GM11168 (cell line): Measurements from ENCODE around the gene PAQR9.

Experiments used
- in situ Hi-C: fragments of 300-500 bp; cut with MboI; formaldehyde crosslinking; loops from one replicate; pipeline ENCODE4 v1.12.0; 2022; ENCODE audit warnings: low sequenced_read_pairs; ENCODE audit not compliant: unreplicated experiment

PAQR9 gene

DNA sequence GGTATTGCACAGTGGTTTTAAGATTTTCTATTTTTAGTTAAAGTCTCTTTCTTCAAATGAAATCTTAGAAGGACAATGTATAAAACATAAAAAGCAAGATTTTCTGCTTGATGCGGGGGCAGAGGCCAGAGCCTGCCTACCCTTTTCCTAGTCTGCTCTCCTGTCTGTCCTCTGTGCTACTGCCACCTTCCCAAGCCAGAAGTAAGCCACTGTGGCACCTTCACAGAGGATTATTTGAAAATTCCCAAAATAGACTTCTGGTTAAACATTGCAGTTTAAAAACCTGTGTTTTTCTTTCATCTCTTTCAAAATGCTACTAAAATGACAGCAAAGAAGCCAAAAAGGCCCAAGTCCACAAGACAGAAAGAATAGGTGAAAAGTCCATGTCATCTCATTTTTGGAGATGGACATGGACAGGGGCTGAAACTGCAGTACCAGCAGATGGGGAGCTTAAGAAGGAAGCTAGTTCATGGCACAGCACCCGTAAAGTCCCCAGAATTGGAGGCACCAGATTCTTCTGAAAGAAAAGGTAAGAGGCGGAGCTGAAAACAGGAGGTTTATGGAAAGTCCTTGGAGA, 37.0 kb downstream of the PAQR9 start:
- in situ Hi-C loops, result loop anchor here (5.0 kb wide), 1 partner anchor 66 kb away; no protein-coding TSS in a partner anchor

GRCh38 chr3:142925140-142925539, 38.3 kb downstream of the PAQR9 start:
- in situ Hi-C loops, result loop anchor here (5.0 kb wide), 1 partner anchor 67 kb away; no protein-coding TSS in a partner anchor

DNA sequence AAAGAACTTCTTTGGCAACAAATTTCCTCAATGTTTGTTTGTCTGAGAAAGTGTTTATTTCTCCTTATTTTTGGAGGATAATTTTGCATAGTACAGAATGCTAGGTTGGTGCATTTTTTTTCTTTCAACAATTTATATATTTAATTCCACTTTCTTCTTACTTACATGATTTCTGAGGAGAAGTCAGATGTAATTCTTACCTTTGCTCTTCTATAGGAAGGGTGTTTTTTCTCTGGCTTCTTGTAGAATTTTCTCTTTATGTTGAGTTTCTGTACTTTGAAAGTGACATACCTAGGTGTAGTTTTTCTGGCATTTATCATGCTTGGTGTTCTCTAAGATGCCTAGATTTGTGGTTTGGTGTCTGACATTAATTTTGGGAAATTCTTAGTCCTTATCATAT, 39.8 kb downstream of the PAQR9 start:
- in situ Hi-C loops, result no loop called here

DNA sequence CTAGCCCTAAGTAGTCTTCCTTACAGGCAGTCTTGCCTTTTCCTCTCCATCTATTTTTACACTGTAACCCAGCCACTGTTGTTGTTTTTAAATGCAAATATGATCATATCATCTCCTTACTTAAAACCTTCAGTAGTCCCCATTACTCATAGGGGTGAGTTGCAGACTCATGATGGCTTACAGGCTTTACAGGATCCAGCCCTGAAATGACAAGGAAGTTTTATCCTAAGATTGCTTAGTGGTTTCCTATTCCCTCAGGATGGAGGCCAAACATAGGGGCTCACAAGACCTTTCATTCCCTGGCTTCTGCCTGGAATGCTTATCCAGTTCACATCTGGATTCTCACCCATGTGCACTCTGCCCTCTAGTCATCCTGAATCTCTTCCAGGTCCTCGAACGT, 46.9 kb downstream of the PAQR9 start:
- in situ Hi-C loops, result no loop called here

DNA sequence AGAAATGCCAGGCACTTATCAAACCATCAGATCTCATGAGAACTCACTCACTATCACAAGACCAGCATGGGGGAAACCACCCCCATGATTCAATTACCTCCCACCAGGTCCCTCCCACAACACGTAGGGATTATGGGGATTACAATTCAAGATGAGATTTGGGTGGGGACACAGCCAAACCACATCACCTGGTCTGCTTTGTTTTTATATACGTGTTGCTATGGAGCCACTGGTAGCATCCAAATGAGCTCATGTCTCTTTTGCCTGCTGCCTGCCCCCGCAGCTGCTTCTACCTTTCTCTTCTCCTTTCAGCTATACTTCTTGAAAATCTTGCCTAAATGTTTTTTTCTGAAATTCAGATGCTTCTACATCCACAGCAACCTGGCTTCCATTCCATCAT, 47.8 kb downstream of the PAQR9 start:
- in situ Hi-C loops, result no loop called here

DNA sequence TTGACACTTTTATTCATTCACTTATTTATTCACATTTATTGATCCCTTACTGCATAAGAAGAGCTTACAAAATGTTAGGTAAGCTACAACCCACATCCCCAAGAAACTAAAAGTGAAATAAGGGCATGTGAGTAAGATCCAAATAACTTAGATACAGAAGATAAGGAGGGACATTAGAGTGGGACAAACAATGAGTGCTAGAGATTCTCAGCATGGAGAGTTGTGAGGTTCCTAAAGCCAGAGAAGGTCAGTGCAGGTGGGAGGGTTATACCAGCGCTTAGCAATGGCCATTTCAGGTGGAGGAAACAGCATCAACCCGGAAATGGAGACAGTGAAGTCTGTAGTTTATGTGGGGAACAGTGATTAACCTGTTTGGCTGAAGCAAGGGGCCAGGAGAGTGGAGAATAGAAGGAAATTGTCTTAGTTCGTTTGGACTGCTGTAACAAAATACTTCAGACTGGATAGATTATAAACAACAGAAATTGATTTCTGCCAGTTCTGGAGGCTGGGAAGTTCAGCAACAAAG, 49.1 kb downstream of the PAQR9 start:
- in situ Hi-C loops, result no loop called here

DNA sequence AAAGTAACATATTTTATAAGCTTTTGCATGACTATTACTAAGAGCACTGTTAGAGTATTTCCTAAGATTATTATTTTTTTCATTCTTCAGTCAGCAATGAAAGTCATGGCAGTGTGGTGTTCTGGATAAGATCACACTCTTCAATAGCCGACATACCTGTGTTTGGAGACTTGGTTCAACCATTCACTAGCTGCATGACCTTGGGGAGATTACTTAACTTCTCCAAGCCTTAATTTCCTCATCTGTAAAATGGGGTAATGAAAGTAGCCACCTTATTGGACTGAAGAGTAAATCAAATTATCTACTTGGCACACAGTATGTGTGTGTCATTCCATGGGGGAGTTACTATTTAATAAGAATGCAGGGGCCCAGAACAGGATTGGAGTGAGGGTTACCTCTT, 50.0 kb downstream of the PAQR9 start:
- in situ Hi-C loops, result no loop called here

- in situ Hi-C loops, result no loop called here
Measured at GRCh38 chr3:142912402-142913172, 50.9 kb downstream of the PAQR9 start.
